HCT116 (cell line): Measurements from ENCODE around the gene TRPV2. TPM values are rescaled to one million over a fixed set of nuclear protein-coding genes. Genes with fewer than 3 reads are reported as not detected.

Experiments
- ATAC-seq: fragments of 200-7000 bp; cut with Tn5 transposase; 2 replicates; pipeline ENCODE4 v1.9.1; 2020; ENCODE audit warnings: mild to moderate bottlenecking, moderate library complexity
- BruUV-seq: library from RNA; stranded (reverse); fragments of 400-500 nt; replicated peaks from 2 replicates; lab custom pipeline; 2021; lab: Mats Ljungman, UMichigan
- CTCF ChIA-PET: fragments of 300-600 bp; sonication (Branson Sonifier 250); formaldehyde crosslinking; loops from one replicate; lab custom pipeline; 2021; ENCODE audit warnings: antibody characterized with exemption; lab: Charles Lee
- POLR2A ChIA-PET: fragments of 300-600, 350-600 bp; sonication (Branson Sonifier 250); formaldehyde crosslinking; loops from one replicate; lab custom pipeline; 2021; ENCODE audit warnings: antibody characterized with exemption; lab: Charles Lee
- RAD21 ChIA-PET, 2 experiments: fragments of 300-600 bp; sonication (Branson Sonifier 250); formaldehyde crosslinking; loops; one replicate each; lab custom pipeline; 2023; ENCODE audit warnings: low total read pairs in 2 of 2; ENCODE audit not compliant: uncharacterized antibody in 2 of 2, unreplicated experiment in 2 of 2, low non-redundant PET in 1 of 2; lab: Charles Lee
- DNase-seq: peaks from one replicate; pipeline ENCODE4 v3.0.0-alpha.2; 2010; ENCODE audit warnings: low read depth, low spot score
- H2AFZ ChIP-seq: fragments of 200-600 bp; shearing (Covaris generic), sonication (generic); 2 replicates; pipeline ENCODE4 v1.6.1; 2017; ENCODE audit warnings: low read depth, mixed run types, mixed read lengths, antibody characterized with exemption, low read length; ENCODE audit not compliant: poor library complexity, severe bottlenecking
- H3K27ac ChIP-seq: 2 replicates; pipeline ENCODE4 v1.5.1; 2012; ENCODE audit warnings: low read depth, low read length
- H3K27me3 ChIP-seq: fragments of 200-600 bp; sonication (generic); 2 replicates; pipeline ENCODE4 v1.6.1; 2016; ENCODE audit warnings: mixed run types, low read length, mixed read lengths; ENCODE audit not compliant: insufficient read depth
- H3K36me3 ChIP-seq, 2 experiments: fragments of 200-500 bp in 1 of 2; fragments of 200-600 bp in 1 of 2; sonication (Bioruptor generic) in 1 of 2; sonication (generic) in 1 of 2; 2 replicates each; pipeline versions ENCODE4 v1.5.1 to v1.6.1; 2014 to 2016; ENCODE audit warnings: low read length in 2 of 2, inconsistent platforms in 1 of 2, mixed read lengths in 1 of 2, mixed run types in 1 of 2; ENCODE audit not compliant: insufficient read depth in 2 of 2, control insufficient read depth in 1 of 2
- H3K4me1 ChIP-seq, 2 experiments: fragments of 200-600 bp in 1 of 2; sonication (generic) in 1 of 2; 2 replicates each; pipeline versions ENCODE4 v1.5.1 to v1.6.1; 2012 to 2017; ENCODE audit warnings: low read length in 2 of 2, inconsistent platforms in 1 of 2, mild to moderate bottlenecking in 1 of 2, mixed read lengths in 1 of 2, mixed run types in 1 of 2, moderate library complexity in 1 of 2; ENCODE audit not compliant: insufficient read depth in 2 of 2, control insufficient read depth in 1 of 2
- H3K4me2 ChIP-seq: fragments of 200-600 bp; sonication (generic); 2 replicates; pipeline ENCODE4 v1.6.1; 2017; ENCODE audit warnings: mixed run types, low read length, mixed read lengths
- H3K4me3 ChIP-seq, 2 experiments: fragments of 200-600 bp in 1 of 2; sonication (generic) in 1 of 2; replicated peaks in 1 of 2; 2 replicates each; pipeline ENCODE4 v1.5.1; 2011 to 2016; ENCODE audit warnings: low read length in 2 of 2, control low read depth in 1 of 2, low read depth in 1 of 2, mild to moderate bottlenecking in 1 of 2, mixed read lengths in 1 of 2, mixed run types in 1 of 2
- H3K79me2 ChIP-seq: fragments of 200-600 bp; sonication (generic); 2 replicates; pipeline ENCODE4 v1.6.1; 2017; ENCODE audit warnings: mild to moderate bottlenecking, mixed run types, low read length, moderate library complexity, mixed read lengths; ENCODE audit not compliant: insufficient read depth
- H3K9ac ChIP-seq: fragments of 200-600 bp; sonication (generic); 2 replicates; pipeline ENCODE4 v1.6.1; 2016; ENCODE audit warnings: low read length, mixed read lengths
- H3K9me2 ChIP-seq: fragments of 200-600 bp; sonication (generic), shearing (Covaris generic); 2 replicates; pipeline ENCODE4 v1.6.1; 2017; ENCODE audit warnings: mixed run types, mild to moderate bottlenecking, moderate library complexity; ENCODE audit not compliant: insufficient read depth
- H3K9me3 ChIP-seq, 2 experiments: fragments of 200-500 bp in 1 of 2; fragments of 200-600 bp in 1 of 2; sonication (Bioruptor generic) in 1 of 2; sonication (generic) in 1 of 2; 2 replicates each; pipeline ENCODE4 v1.6.1; 2014 to 2017; ENCODE audit warnings: low read length in 2 of 2, mixed read lengths in 2 of 2, inconsistent platforms in 1 of 2, low read depth in 1 of 2, mild to moderate bottlenecking in 1 of 2, mixed run types in 1 of 2, moderate library complexity in 1 of 2; ENCODE audit not compliant: control insufficient read depth in 1 of 2, insufficient read depth in 1 of 2
- H4K20me1 ChIP-seq: fragments of 200-600 bp; sonication (generic), shearing (Covaris generic); 2 replicates; pipeline ENCODE4 v1.6.1; 2017; ENCODE audit warnings: mixed run types, mild to moderate bottlenecking, moderate library complexity; ENCODE audit not compliant: insufficient read depth
- ATF3 ChIP-seq: IDR thresholded peaks from 2 replicates; pipeline ENCODE4 v1.6.1; 2012
- CTCF ChIP-seq, 3 experiments: fragments of 200-600 bp in 1 of 3; sonication (generic) in 1 of 3; IDR thresholded peaks in 2 of 3; conservative IDR thresholded peaks in 1 of 3; 2 replicates each; pipeline ENCODE4 v1.5.1; 2012 to 2017; ENCODE audit warnings: low read depth in 2 of 3, low read length in 2 of 3, antibody characterized with exemption in 1 of 3, borderline replicate concordance in 1 of 3, control low read depth in 1 of 3, mild to moderate bottlenecking in 1 of 3, mixed read lengths in 1 of 3, mixed run types in 1 of 3, moderate library complexity in 1 of 3; ENCODE audit not compliant: insufficient read depth in 1 of 3
- ELF1 ChIP-seq: IDR thresholded peaks from 2 replicates; pipeline ENCODE4 v1.6.1; 2012; ENCODE audit warnings: low read depth, borderline replicate concordance
- EZH2phosphoT487 ChIP-seq: fragments of 200-600 bp; IDR thresholded peaks from 2 replicates; pipeline ENCODE4 v1.6.1; 2018; ENCODE audit warnings: antibody characterized with exemption, borderline replicate concordance
- JUND ChIP-seq: IDR thresholded peaks from 2 replicates; pipeline ENCODE4 v1.6.1; 2012
- MAX ChIP-seq: IDR thresholded peaks from 2 replicates; pipeline ENCODE4 v1.6.1; 2012
- POLR2A ChIP-seq: IDR thresholded peaks from 2 replicates; pipeline ENCODE4 v1.7.0; 2011; ENCODE audit warnings: borderline replicate concordance; ENCODE audit not compliant: insufficient read depth, insufficient read length; ENCODE audit errors: extremely low read depth
- POLR2AphosphoS5 ChIP-seq: IDR thresholded peaks from 2 replicates; pipeline ENCODE4 v1.6.1; 2011; ENCODE audit warnings: mild to moderate bottlenecking, low read depth, low read length, moderate library complexity
- REST ChIP-seq: IDR thresholded peaks from 2 replicates; pipeline ENCODE4 v1.6.1; 2012; ENCODE audit warnings: low read depth
- SIN3A ChIP-seq: IDR thresholded peaks from 2 replicates; pipeline ENCODE4 v1.6.1; 2012; ENCODE audit warnings: low read depth
- TCF7L2 ChIP-seq: IDR thresholded peaks from 2 replicates; pipeline ENCODE4 v1.7.0; 2011; ENCODE audit warnings: borderline replicate concordance, inconsistent platforms; ENCODE audit not compliant: insufficient read depth, insufficient read length; ENCODE audit errors: extremely low read depth
- YY1 ChIP-seq: IDR thresholded peaks from 2 replicates; pipeline ENCODE4 v1.6.1; 2011; ENCODE audit warnings: low read length, low read depth, moderate library complexity, mild to moderate bottlenecking; ENCODE audit not compliant: insufficient replicate concordance; ENCODE audit errors: extremely low read depth
- ZBTB33 ChIP-seq: IDR thresholded peaks from 2 replicates; pipeline ENCODE4 v1.6.1; 2011; ENCODE audit warnings: mild to moderate bottlenecking, low read length, moderate library complexity; ENCODE audit not compliant: insufficient replicate concordance; ENCODE audit errors: extremely low read depth
- ZNF274 ChIP-seq: fragments of 200-500 bp; sonication (Bioruptor generic); IDR thresholded peaks from 2 replicates; pipeline ENCODE4 v1.6.1; 2014; ENCODE audit warnings: mild to moderate bottlenecking, low read depth, low read length, inconsistent platforms
- intact Hi-C: fragments of 100-400 bp; cut with micrococcal nuclease; formaldehyde crosslinking; loops from 2 replicates; pipeline ENCODE4 v1.10.0; 2022
- total RNA-seq: library from RNA; stranded (reverse); gene quantifications from one replicate; pipeline ENCODE4 v1.2.1, GENCODE V29; 2021; ENCODE audit not compliant: unreplicated experiment

The TRPV2 gene
- total RNA-seq, 1 experiment from 2014 or later: 2.7 TPM

- Histone ChIP-seq H2AFZ (no peak overlapping the region), H3K4me3 (no peak overlapping the region), H3K27me3 (no peaks in the 10 kb centered on the region), H3K9me3 (no peaks in the 10 kb centered on the region), H3K4me2 (no peak overlapping the region), H4K20me1 (peaks cover 30% of the 10 kb centered on the region; the same call in 1 of the 2 replicates), H3K9me2 (no peaks in the 10 kb centered on the region), H3K79me2 (peaks cover 79% of the 10 kb centered on the region), H3K4me1 (peaks cover 10 to 65% of the 10 kb centered on the region in 2 experiments; a peak in 3 of 4 replicates), H3K36me3 (peaks cover 26 to 75% of the 10 kb centered on the region in 2 experiments), H3K9ac (peak overlapping the region; percentile 100; the same call in 1 of the 2 replicates), H3K27ac (peak overlapping the region; percentile 97)
- ATAC-seq: peak; percentile 33
- DNase-seq: no peak
- ChIA-PET RAD21 (no interaction called here), CTCF (interaction anchor here (1.6 kb wide), 1 partner anchor 9 kb away, joined by 5 read pairs; no protein-coding TSS in a partner anchor), POLR2A (interaction anchor here (0.9 to 2.8 kb wide), 5 partner anchors 9 to 80 kb away, joined by 3 to 6 read pairs (median 3); partner anchors contain the start of gene UBB)
- intact Hi-C loops: loop anchor here (5.0 kb wide), 1 partner anchor 141 kb away; no protein-coding TSS in a partner anchor
- TF ChIP-seq ZNF274 (no peak), JUND (peak; percentile 12), ELF1 (no peak), POLR2A (no peak), MAX (no peak), ATF3 (no peak), CTCF (IDR thresholded peaks at IDR 0.05 in 2 of 3, conservative IDR thresholded peaks at IDR 0.05 in 1 of 3; ENCODE audit: borderline replicate concordance in 1 of 3, insufficient read depth in 1 of 3, low read depth in 2 of 3, low read length in 2 of 3) (no peak), SIN3A (peak; percentile 33; the same call in 1 of the 2 replicates), REST (no peak), ZBTB33 (no peak), EZH2phosphoT487 (no peak), YY1 (no peak), POLR2AphosphoS5 (peak; percentile 35), TCF7L2 (no peak)
- no TSS peak for BruUV-seq
Measured at GRCh38 chr17:16443511-16444257, 28.3 kb downstream of the TRPV2 start.
